ENCODE measurements around the gene CDKAL1. TPM values are rescaled to one million over a fixed set of nuclear protein-coding genes. Genes with fewer than 3 reads are reported as not detected.
"Not testable (repeated sequence)": the region's sequence is repeated elsewhere in the genome, so short reads cannot be mapped to it uniquely, and the experiment has no call there.

The CDKAL1 gene
- total RNA-seq, 1 experiment from 2014 or later = 16.1 TPM

DNA sequence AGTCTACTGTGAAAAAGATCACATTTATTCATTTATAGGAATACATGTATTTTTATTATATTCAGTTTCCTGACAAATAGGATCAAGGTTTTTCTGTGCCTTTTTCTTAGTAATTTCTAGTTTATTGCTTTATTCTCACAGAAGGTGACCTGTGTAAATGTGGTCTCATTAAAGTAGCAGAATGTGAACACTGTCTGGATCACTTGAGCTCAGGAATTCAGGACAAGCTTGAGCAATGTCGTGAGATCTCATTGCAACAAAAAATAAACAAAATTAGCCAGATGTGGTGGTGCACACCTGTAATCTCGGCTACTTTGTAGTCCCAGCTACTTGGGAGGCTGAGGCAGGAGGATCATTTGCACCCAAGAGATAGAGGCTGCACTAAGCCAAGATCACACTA lies 516.7 kb downstream of the CDKAL1 start:
- no peak overlapping the region for H3K4me3 ChIP-seq

DNA sequence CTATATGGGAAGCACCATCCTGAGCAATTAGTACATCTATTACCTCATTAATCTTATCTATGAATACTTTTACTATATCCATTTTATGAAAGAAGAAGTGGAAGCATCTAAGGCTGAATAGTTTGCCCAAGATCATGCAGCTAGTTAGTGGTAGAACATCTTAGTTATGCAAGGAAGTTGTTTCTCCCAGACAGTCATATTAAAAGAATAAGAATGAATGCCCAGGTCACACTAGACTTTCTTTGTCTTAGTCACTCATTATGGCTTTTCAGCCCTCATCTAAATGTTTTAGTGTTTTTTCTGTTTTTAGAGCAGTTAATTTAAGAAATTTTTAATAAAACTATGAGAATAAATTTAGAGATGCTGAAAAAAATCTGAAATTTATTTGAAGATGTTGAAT lies 517.5 kb downstream of the CDKAL1 start:
- no peak for TF ChIP-seq EZH2 (IDR thresholded peaks at IDR 0.05; ENCODE audit: low read depth)
- TF ChIP-seq, protein P1, sequence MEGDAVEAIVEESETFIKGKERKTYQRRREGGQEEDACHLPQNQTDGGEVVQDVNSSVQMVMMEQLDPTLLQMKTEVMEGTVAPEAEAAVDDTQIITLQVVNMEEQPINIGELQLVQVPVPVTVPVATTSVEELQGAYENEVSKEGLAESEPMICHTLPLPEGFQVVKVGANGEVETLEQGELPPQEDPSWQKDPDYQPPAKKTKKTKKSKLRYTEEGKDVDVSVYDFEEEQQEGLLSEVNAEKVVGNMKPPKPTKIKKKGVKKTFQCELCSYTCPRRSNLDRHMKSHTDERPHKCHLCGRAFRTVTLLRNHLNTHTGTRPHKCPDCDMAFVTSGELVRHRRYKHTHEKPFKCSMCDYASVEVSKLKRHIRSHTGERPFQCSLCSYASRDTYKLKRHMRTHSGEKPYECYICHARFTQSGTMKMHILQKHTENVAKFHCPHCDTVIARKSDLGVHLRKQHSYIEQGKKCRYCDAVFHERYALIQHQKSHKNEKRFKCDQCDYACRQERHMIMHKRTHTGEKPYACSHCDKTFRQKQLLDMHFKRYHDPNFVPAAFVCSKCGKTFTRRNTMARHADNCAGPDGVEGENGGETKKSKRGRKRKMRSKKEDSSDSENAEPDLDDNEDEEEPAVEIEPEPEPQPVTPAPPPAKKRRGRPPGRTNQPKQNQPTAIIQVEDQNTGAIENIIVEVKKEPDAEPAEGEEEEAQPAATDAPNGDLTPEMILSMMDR (conservative IDR thresholded peaks at IDR 0.05) = no peak
- Histone ChIP-seq H3K36me3 (ENCODE audit: low read depth) (no peaks in the 10 kb centered on the region), H3F3A (ENCODE audit: insufficient read depth, low read depth) (no peaks in the 10 kb centered on the region), H4K20me1 (ENCODE audit: insufficient read depth) (no peaks in the 10 kb centered on the region), H3K79me2 (ENCODE audit: low read depth) (no peaks in the 10 kb centered on the region), H3K9me2 (ENCODE audit: insufficient read depth) (no peaks in the 10 kb centered on the region), H3K4me1 (replicated peaks; ENCODE audit: insufficient read depth) (no peaks in the 10 kb centered on the region), H3K4me2 (no peak overlapping the region), H3K9me3 (ENCODE audit: insufficient read depth, low read depth) (0 out of 2 replicates have a peak, but pooled peaks cover 5% of the 10 kb centered on the region), H2AFZ (no peak overlapping the region), H3K4me3 (no peak overlapping the region), H3K27me3 (ENCODE audit: insufficient read depth, low read depth) (no peaks in the 10 kb centered on the region), H3K27ac (no peak overlapping the region)
- ChIA-PET CTCF (interaction anchor here (0.6 kb wide), 1 partner anchor 458 kb away, joined by 6 read pairs; no protein-coding TSS in a partner anchor), POLR2A (ENCODE audit: unreplicated experiment) (no interaction called here)
- DNase-seq = no peak
- BruUV-seq (replicated peaks) = no TSS peak
- intact Hi-C loops (cut with micrococcal nuclease; ENCODE audit: unreplicated experiment) = no loop called here

More for the DNA sequence above, 516.7 kb downstream of the CDKAL1 start:
- ChIA-PET POLR2A (ENCODE audit: unreplicated experiment) (no interaction called here), CTCF (interaction anchor here (0.6 kb wide), 1 partner anchor 808 kb away, joined by 3 read pairs; no protein-coding TSS in a partner anchor)
- Histone ChIP-seq H3K79me2 (ENCODE audit: low read depth) (no peaks in the 10 kb centered on the region), H3K27me3 (ENCODE audit: insufficient read depth, low read depth) (no peaks in the 10 kb centered on the region), H3K9me3 (ENCODE audit: insufficient read depth, low read depth) (0 out of 2 replicates have a peak, but pooled peaks cover 5% of the 10 kb centered on the region), H3K4me1 (replicated peaks; ENCODE audit: insufficient read depth) (no peaks in the 10 kb centered on the region), H3K9me2 (ENCODE audit: insufficient read depth) (no peaks in the 10 kb centered on the region), H3K36me3 (ENCODE audit: low read depth) (no peaks in the 10 kb centered on the region), H4K20me1 (ENCODE audit: insufficient read depth) (no peaks in the 10 kb centered on the region), H3F3A (ENCODE audit: insufficient read depth, low read depth) (no peaks in the 10 kb centered on the region), H3K4me2 (no peak overlapping the region), H2AFZ (no peak overlapping the region), H3K27ac (no peak overlapping the region)
- no peak for DNase-seq
- intact Hi-C loops (cut with micrococcal nuclease; ENCODE audit: unreplicated experiment) = no loop called here
- BruUV-seq (replicated peaks) = no TSS peak
- TF ChIP-seq, protein P1 (conservative IDR thresholded peaks at IDR 0.05) = no peak
- no peak for TF ChIP-seq EZH2 (IDR thresholded peaks at IDR 0.05; ENCODE audit: low read depth)

DNA sequence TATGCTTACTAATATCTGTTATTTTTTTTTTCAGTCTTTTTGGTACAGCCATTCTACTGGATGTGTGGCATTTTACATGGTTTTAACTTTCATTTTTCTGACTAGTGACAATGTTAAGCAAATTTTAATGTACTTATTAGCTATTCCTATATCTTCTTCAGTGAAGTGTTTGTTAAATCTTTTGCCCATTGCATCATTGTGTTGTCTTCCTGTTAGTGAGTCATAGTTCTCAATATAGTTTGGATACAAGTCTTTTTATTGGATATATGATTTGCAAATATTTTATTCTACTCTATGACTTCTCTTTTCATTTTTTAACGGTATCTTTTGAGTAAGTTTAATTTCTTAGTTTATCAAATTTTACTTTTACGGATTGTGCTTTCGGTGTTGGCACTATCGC lies 519.4 kb downstream of the CDKAL1 start:
- Histone ChIP-seq H3K36me3 (ENCODE audit: low read depth) (no peaks in the 10 kb centered on the region), H3K4me2 (no peak overlapping the region), H3F3A (ENCODE audit: insufficient read depth, low read depth) (no peaks in the 10 kb centered on the region), H3K9me3 (ENCODE audit: insufficient read depth, low read depth) (0 out of 2 replicates have a peak, but pooled peaks cover 5% of the 10 kb centered on the region), H3K4me3 (no peak overlapping the region), H3K9me2 (ENCODE audit: insufficient read depth) (no peaks in the 10 kb centered on the region), H2AFZ (no peak overlapping the region), H4K20me1 (ENCODE audit: insufficient read depth) (no peaks in the 10 kb centered on the region), H3K4me1 (replicated peaks; ENCODE audit: insufficient read depth) (no peaks in the 10 kb centered on the region), H3K27ac (no peak overlapping the region), H3K27me3 (ENCODE audit: insufficient read depth, low read depth) (no peaks in the 10 kb centered on the region), H3K79me2 (ENCODE audit: low read depth) (no peaks in the 10 kb centered on the region)
- intact Hi-C loops (cut with micrococcal nuclease; ENCODE audit: unreplicated experiment) = no loop called here
- no peak for DNase-seq
- no TSS peak for BruUV-seq (replicated peaks)
- POLR2A ChIA-PET (ENCODE audit: unreplicated experiment) = no interaction called here
- no peak for TF ChIP-seq EZH2 (IDR thresholded peaks at IDR 0.05; ENCODE audit: low read depth)
- TF ChIP-seq, protein P1 (conservative IDR thresholded peaks at IDR 0.05) = no peak
- CTCF ChIA-PET = interaction anchor here (0.6 kb wide), 1 partner anchor 84 kb away, joined by 3 read pairs; no protein-coding TSS in a partner anchor

DNA sequence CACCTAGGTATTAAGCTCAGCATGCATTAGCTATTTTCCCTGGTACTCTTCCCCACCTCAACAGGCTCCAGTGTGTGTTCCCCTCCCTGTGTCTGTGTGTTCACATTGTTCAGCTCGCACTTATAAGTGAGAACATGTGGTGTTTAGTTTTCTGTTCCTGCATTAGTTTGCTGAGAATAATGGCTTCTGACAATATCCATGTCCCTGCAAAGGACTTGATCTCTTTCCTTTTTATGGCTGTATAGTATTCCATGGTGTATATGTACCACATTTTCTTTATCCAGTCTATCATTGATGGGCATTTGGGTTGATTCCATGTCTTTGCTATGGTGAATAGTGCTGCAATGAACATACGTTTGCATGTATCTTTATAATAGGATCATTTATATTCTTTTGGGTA lies 521.2 kb downstream of the CDKAL1 start:
- BruUV-seq (replicated peaks); H3K36me3 ChIP-seq (ENCODE audit: low read depth); CTCF ChIA-PET; H3F3A ChIP-seq (ENCODE audit: insufficient read depth, low read depth); intact Hi-C loops (cut with micrococcal nuclease; ENCODE audit: unreplicated experiment); H3K4me3 ChIP-seq; H3K4me1 ChIP-seq (replicated peaks; ENCODE audit: insufficient read depth); H3K9me3 ChIP-seq (ENCODE audit: insufficient read depth, low read depth); H3K27ac ChIP-seq; H4K20me1 ChIP-seq (ENCODE audit: insufficient read depth); H2AFZ ChIP-seq; POLR2A ChIA-PET (ENCODE audit: unreplicated experiment); DNase-seq; H3K27me3 ChIP-seq (ENCODE audit: insufficient read depth, low read depth); H3K79me2 ChIP-seq (ENCODE audit: low read depth); H3K4me2 ChIP-seq; H3K9me2 ChIP-seq (ENCODE audit: insufficient read depth): not testable (repeated sequence)
